Measurements from ENCODE around the gene PDE4A.

DNA sequence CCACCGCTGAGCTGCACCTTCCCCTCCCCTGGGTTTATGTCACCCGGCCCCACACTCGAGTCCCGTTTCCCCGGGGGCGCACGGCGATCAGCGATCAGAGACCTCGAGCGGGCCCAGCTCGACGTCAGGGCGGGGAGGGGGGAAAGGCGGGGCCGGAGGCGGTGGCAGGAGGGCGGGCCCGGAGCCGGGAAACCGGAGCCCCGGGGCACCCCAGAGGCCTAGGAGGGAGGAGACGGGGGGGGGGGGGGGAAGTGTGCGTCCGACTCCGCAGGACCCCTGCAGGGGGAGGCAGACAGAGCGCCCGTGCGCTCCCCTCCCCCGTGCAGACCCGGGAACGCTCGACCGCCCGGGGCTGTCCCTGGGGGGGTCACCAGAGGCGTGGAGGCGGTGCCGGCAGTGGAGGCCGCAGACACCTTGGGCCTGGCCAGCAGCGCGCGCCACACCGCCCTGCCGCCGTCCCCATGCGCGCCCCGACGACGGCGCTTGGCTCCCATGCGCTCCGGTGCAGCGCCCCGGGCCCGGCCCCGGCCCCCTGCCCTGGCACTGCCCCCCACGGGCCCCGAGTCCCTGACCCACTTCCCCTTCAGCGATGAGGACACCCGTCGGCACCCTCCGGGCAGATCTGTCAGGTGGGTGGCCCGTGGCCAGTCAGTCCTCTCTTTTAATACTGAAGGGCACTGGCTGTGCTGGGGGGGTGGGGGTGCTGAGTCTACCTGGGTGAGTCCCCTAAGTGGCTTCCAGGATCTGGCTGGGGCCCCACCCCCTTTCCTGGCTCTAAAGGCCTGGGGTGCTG lies 11.8 kb downstream of the PDE4A start:
- TF ChIP-seq, protein P1, sequence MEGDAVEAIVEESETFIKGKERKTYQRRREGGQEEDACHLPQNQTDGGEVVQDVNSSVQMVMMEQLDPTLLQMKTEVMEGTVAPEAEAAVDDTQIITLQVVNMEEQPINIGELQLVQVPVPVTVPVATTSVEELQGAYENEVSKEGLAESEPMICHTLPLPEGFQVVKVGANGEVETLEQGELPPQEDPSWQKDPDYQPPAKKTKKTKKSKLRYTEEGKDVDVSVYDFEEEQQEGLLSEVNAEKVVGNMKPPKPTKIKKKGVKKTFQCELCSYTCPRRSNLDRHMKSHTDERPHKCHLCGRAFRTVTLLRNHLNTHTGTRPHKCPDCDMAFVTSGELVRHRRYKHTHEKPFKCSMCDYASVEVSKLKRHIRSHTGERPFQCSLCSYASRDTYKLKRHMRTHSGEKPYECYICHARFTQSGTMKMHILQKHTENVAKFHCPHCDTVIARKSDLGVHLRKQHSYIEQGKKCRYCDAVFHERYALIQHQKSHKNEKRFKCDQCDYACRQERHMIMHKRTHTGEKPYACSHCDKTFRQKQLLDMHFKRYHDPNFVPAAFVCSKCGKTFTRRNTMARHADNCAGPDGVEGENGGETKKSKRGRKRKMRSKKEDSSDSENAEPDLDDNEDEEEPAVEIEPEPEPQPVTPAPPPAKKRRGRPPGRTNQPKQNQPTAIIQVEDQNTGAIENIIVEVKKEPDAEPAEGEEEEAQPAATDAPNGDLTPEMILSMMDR (IDR thresholded peaks at IDR 0.05): no peak
- TF ChIP-seq EP300 (IDR thresholded peaks at IDR 0.05) (no peak), POLR2A (IDR thresholded peaks at IDR 0.05) (no peak), POLR2AphosphoS5 (IDR thresholded peaks at IDR 0.05) (no peak)

All from suprapubic skin (tissue), 4 donors.